ENCODE data around the gene BMP5. TPM values are rescaled to one million over a fixed set of nuclear protein-coding genes. Genes with fewer than 3 reads are reported as not detected.

Gene BMP5
- total and polyA plus RNA-seq, 4 donors = 1.2 to 88.7 (median 6.4) TPM

DNA sequence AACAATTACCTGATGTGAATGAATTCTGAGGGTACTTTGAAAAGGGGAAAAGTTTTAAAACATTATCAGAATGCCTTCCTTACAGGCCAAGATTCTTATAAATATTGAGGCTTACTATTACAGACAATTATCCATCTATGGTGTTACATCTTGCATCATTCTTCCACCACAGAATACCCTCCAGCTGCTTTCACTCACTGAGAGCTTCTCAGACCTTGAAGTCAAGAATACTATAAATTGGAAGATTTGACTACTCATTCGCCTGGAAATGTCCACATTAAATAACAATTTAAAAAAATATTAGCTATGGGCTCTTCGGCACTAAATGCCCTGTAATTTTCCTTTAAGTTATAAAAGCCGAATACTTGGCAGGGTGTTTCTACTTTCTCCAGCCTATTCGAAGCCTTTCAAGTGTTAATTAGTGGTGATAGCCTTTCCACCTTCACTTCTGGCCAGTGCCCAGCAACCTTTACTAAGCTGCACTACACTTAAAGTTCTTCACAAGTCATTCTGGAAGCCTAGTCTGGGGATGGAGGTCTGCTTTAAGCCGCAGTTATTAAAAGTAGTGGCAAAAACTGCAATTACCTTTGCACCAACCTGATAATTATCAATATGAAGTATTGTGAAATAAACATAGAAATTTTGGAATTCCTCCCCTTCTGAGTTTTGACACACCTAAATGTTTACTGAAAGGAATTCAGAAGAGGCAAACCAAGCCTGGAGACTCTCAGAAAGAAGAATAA, 100.9 kb downstream of the BMP5 start:
- 55 to 79% methylated on average over 5 of the region's 5 CpGs for WGBS, 2 donors
- H3K4me1 ChIP-seq (ENCODE audit: control insufficient read depth in 5 of 5, insufficient read depth in 5 of 5, low read length in 5 of 5) = peaks cover 0 to 29% (median 10%) of the 10 kb centered on the region in 5 donors
- ATAC-seq (ENCODE audit: insufficient read depth, low FRiP score) = no peak
- H3K9ac ChIP-seq (ENCODE audit: insufficient read depth in 1 of 2, low read length in 2 of 2) = peak overlapping the region in 1 of 2 donors; percentile 28
- no peaks in the 10 kb centered on the region for H3K27me3 ChIP-seq (ENCODE audit: control insufficient read depth in 3 of 3, insufficient read depth in 3 of 3, low read length in 2 of 3)
- peak; percentile 25 to 88 (median 74) for DNase-seq
- peaks cover 0 to 39% (median 10%) of the 10 kb centered on the region in 4 donors for H3K36me3 ChIP-seq (ENCODE audit: control insufficient read depth in 4 of 4, insufficient read depth in 4 of 4, low read length in 4 of 4)
- H3K4me3 ChIP-seq = no peak overlapping the region
- H3K27ac ChIP-seq (ENCODE audit: low read depth in 1 of 2, low read length in 1 of 2) = no peak overlapping the region
- no peaks in the 10 kb centered on the region for H3K9me3 ChIP-seq (ENCODE audit: control insufficient read depth in 4 of 4, insufficient read depth in 3 of 4, low read length in 3 of 4)
- TF ChIP-seq, protein P1, sequence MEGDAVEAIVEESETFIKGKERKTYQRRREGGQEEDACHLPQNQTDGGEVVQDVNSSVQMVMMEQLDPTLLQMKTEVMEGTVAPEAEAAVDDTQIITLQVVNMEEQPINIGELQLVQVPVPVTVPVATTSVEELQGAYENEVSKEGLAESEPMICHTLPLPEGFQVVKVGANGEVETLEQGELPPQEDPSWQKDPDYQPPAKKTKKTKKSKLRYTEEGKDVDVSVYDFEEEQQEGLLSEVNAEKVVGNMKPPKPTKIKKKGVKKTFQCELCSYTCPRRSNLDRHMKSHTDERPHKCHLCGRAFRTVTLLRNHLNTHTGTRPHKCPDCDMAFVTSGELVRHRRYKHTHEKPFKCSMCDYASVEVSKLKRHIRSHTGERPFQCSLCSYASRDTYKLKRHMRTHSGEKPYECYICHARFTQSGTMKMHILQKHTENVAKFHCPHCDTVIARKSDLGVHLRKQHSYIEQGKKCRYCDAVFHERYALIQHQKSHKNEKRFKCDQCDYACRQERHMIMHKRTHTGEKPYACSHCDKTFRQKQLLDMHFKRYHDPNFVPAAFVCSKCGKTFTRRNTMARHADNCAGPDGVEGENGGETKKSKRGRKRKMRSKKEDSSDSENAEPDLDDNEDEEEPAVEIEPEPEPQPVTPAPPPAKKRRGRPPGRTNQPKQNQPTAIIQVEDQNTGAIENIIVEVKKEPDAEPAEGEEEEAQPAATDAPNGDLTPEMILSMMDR (IDR thresholded peaks at IDR 0.05; ENCODE audit: control extremely low read depth, extremely low read depth) = no peak

DNA sequence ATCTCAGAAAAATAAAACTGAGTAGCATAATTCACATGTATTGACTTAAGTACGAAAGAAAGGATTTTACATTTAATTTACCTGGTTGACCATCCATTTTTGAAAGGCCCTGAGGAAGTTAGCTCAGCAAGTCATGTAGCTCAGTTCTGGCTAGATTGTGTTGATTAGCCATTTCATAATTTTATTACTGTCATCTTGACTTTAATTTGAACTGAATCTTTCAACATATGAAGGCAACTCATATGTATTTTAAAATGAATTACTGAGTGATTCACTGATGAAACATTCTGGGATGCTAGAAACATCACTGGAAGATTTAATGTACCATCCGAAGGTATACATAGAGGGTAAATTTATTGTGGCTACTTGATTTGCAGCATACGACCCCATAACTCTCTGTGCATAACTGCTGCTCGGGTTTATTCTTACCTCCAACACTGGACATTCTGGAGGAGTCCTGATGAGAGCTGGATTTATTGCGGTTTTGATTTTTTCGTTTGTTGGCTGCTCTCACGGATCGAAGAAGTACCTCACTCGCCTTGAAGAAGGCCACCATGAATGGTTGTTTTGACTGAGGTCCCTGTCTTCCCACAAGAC, 101.7 kb downstream of the BMP5 start:
- Histone ChIP-seq H3K36me3 (ENCODE audit: control insufficient read depth in 4 of 4, insufficient read depth in 4 of 4, low read length in 4 of 4) (peaks cover 0 to 43% (median 11%) of the 10 kb centered on the region in 4 donors), H3K4me1 (ENCODE audit: control insufficient read depth in 5 of 5, insufficient read depth in 5 of 5, low read length in 5 of 5) (peaks cover 0 to 29% (median 10%) of the 10 kb centered on the region in 5 donors), H3K4me3 (no peak overlapping the region), H3K9ac (ENCODE audit: insufficient read depth in 1 of 2, low read length in 2 of 2) (no peak overlapping the region), H3K27me3 (ENCODE audit: control insufficient read depth in 3 of 3, insufficient read depth in 3 of 3, low read length in 2 of 3) (no peaks in the 10 kb centered on the region), H3K9me3 (ENCODE audit: control insufficient read depth in 4 of 4, insufficient read depth in 3 of 4, low read length in 3 of 4) (no peaks in the 10 kb centered on the region), H3K27ac (ENCODE audit: low read depth in 1 of 2, low read length in 1 of 2) (no peak overlapping the region)
- ATAC-seq (ENCODE audit: insufficient read depth, low FRiP score) = no peak
- TF ChIP-seq, protein P1 (IDR thresholded peaks at IDR 0.05; ENCODE audit: control extremely low read depth, extremely low read depth) = no peak
- WGBS, 2 donors = 89 to 93% methylated on average over 9 of the region's 9 CpGs
- no peak for DNase-seq

DNA sequence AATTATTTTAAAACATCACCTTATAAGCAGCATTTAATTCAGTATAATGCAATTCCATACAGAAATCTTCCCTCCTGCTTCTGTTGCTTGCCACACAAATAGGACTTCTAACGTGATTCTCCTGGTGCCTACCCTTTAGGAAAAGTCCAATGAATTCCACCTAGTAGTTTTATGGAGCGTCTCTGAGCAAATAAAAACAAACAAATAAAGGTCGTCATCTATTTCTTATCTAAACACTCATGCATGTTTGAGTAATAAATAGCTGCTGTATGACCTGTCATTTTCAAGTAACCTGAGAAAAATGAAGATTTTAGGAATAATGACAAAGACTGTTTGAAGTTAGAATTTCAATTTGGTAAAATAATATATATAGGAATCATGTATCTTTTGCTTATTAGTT, 102.7 kb downstream of the BMP5 start:
- H3K9ac ChIP-seq (ENCODE audit: insufficient read depth in 1 of 2, low read length in 2 of 2) = no peak overlapping the region
- H3K9me3 ChIP-seq (ENCODE audit: control insufficient read depth in 4 of 4, insufficient read depth in 3 of 4, low read length in 3 of 4) = no peaks in the 10 kb centered on the region
- no peaks in the 10 kb centered on the region for H3K27me3 ChIP-seq (ENCODE audit: control insufficient read depth in 3 of 3, insufficient read depth in 3 of 3, low read length in 2 of 3)
- no peak overlapping the region for H3K4me3 ChIP-seq
- TF ChIP-seq, protein P1 (IDR thresholded peaks at IDR 0.05; ENCODE audit: control extremely low read depth, extremely low read depth) = no peak
- peaks cover 0 to 51% (median 11%) of the 10 kb centered on the region in 4 donors for H3K36me3 ChIP-seq (ENCODE audit: control insufficient read depth in 4 of 4, insufficient read depth in 4 of 4, low read length in 4 of 4)
- DNase-seq = no peak
- no peak for ATAC-seq (ENCODE audit: insufficient read depth, low FRiP score)
- H3K4me1 ChIP-seq (ENCODE audit: control insufficient read depth in 5 of 5, insufficient read depth in 5 of 5, low read length in 5 of 5) = peaks cover 0 to 29% (median 10%) of the 10 kb centered on the region in 5 donors
- WGBS, 2 donors = 52 to 77% methylated on average over 3 of the region's 3 CpGs
- no peak overlapping the region for H3K27ac ChIP-seq (ENCODE audit: low read depth in 1 of 2, low read length in 1 of 2)

Measured in lung (tissue), 12 donors.